RWPE1 (cell line): ENCODE results near the gene SNCAIP.

ENCODE experiments used
- CTCF ChIA-PET: fragments of 350-600 bp; sonication (Branson Sonifier 250); formaldehyde crosslinking; extraction: SDS; loops from one replicate; lab custom pipeline; 2021; lab: Yijun Ruan, JAX
- POLR2A ChIA-PET: fragments of 400-600 bp; formaldehyde crosslinking; extraction: SDS; loops from one replicate; lab custom pipeline; 2020; ENCODE audit warnings: antibody characterized with exemption; ENCODE audit not compliant: low non-redundant PET; lab: Yijun Ruan, JAX
- DNase-seq: peaks from one replicate; pipeline ENCODE4 v3.0.0; 2012; ENCODE audit warnings: low spot score
- H3K27ac ChIP-seq: fragments of 450-650 bp; 2 replicates; pipeline ENCODE4 v1.5.1; 2017
- CTCF ChIP-seq: fragments of 450-650 bp; conservative IDR thresholded peaks from 2 replicates; pipeline ENCODE4 v1.5.1; 2017; ENCODE audit warnings: low read depth, mild to moderate bottlenecking

The SNCAIP gene

GRCh38 chr5:122333564-122333963 lies 21.5 kb downstream of the SNCAIP start:
- POLR2A ChIA-PET: no interaction called here
- no peak overlapping the region for H3K27ac ChIP-seq
- TF ChIP-seq CTCF: no peak
- no peak for DNase-seq
- CTCF ChIA-PET: interaction anchor here (0.6 kb wide), 1 partner anchor 564 kb away, joined by 5 read pairs; no protein-coding TSS in a partner anchor

GRCh38 chr5:122339591-122339990 lies 27.6 kb downstream of the SNCAIP start:
- ChIA-PET POLR2A (no interaction called here), CTCF (no interaction called here)
- no peak for TF ChIP-seq CTCF
- no peak overlapping the region for H3K27ac ChIP-seq
- DNase-seq: no peak

GRCh38 chr5:122341087-122341486 lies 29.1 kb downstream of the SNCAIP start:
- no peak for DNase-seq
- POLR2A ChIA-PET: no interaction called here
- no peak for TF ChIP-seq CTCF
- no peak overlapping the region for H3K27ac ChIP-seq
- CTCF ChIA-PET: no interaction called here

GRCh38 chr5:122342256-122342655 lies 30.2 kb downstream of the SNCAIP start:
- no peak for TF ChIP-seq CTCF
- no peak for DNase-seq
- ChIA-PET POLR2A (no interaction called here), CTCF (interaction anchor here (0.6 kb wide), 1 partner anchor 1039 kb away, joined by 3 read pairs; no protein-coding TSS in a partner anchor)
- H3K27ac ChIP-seq: no peak overlapping the region

GRCh38 chr5:122346897-122347581 lies 35.0 kb downstream of the SNCAIP start:
- H3K27ac ChIP-seq: no peak overlapping the region
- no peak for TF ChIP-seq CTCF
- no peak for DNase-seq
- ChIA-PET POLR2A (interaction anchor here (0.7 kb wide), 1 partner anchor 646 kb away, joined by 6 read pairs; no protein-coding TSS in a partner anchor), CTCF (interaction anchor here (0.7 to 1.8 kb wide), 2 partner anchors 13 to 21 kb away, joined by 3 to 4 read pairs; no protein-coding TSS in a partner anchor)

- TF ChIP-seq CTCF: no peak
- POLR2A ChIA-PET: no interaction called here
- H3K27ac ChIP-seq: no peak overlapping the region
- DNase-seq: no peak
- CTCF ChIA-PET: no interaction called here
Observed at GRCh38 chr5:122350496-122350895, 38.5 kb downstream of the SNCAIP start.
